CD4-positive, alpha-beta T cell treated with Interleukin-12 subunit alpha and Interleukin-12 subunit beta, for 1 hour (primary cell): Measurements from ENCODE around the gene GPC6.

Source experiments
- DNase-seq: peaks from one replicate; pipeline ENCODE4 v3.0.0-alpha.2; 2020

The GPC6 gene

GRCh38 chr13:93231867-93232266 is 5.3 kb downstream of the GPC6 start:
- DNase-seq, result no peak

DNA sequence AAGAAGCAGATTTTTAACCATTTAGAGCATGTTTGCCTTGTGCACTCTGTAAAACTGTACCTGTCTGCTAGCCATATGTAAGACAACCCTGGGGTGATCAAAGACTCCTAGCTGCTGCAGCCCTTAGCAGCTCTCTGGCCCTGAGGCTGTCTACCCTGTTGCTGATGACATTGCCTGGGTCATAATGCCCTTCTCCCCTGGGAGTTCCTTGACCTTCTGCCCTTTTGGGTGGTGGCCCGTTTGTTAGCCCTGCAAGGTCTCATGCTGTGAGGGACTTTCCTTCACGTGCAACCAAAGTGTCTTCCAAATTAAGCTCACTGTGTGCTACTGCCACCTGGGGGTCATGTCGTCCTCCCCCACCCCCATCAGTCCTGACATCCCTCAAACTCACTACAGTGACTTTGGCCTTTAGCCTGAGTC is 7.4 kb downstream of the GPC6 start:
- DNase-seq, result no peak

GRCh38 chr13:93234459-93234858 is 7.9 kb downstream of the GPC6 start:
- DNase-seq, result no peak

DNA sequence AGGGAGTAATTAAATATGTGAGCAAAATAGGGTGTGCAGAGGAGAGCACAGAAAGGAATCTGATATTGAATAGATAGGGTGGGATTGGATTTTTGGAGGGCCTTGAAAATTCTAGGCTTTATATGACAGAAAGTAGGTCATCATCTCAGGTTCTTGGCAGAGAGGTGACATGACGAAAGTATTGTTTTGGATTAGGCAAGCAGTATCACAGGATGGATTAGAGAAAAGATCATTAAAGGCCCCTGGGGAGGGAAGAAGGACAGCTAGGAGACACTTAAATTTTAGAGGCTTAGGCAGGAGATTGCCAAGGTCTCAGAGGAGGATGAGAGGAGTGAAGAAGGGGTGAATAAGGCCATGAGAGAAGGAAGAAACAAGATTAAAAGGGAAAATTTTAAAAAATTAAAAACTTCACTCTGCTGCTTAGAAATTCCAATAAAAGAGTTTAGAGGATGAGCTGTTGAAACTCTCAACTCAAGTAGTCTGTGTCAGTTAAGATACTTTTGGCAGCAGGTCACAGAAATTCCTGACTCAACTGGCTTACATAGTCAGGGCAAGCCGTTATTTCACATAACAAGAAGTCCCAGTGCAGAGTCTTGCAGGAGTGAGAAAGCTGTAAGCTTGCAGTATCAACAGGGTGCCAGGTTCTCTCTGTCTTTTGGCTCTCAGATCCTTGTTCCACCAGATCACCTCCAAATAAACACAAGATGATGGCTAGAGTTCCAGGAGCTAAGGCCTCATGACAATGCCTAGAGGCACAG is 8.8 kb downstream of the GPC6 start:
- DNase-seq, result no peak

DNA sequence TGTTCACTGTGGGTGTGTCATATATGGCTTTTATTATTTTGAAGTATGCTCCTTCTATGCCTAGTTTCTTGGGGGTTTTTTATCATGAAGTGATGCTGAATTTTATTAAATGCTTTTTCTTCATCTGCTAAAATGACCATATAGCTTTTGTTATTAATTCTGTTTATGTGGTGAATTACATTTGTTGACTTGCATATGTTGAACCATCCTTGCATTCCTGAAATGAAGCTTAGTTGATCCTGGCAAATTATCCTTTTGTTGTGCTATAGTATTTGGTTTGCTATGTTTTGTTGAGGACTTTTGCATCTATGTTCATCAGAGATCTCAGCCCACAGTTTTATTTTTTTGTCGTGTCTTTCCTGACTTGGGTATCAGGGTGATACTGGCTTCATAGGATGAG is 12.1 kb downstream of the GPC6 start:
- no peak for DNase-seq

GRCh38 chr13:93243375-93244063 is 16.9 kb downstream of the GPC6 start:
- DNase-seq, result no peak

DNA sequence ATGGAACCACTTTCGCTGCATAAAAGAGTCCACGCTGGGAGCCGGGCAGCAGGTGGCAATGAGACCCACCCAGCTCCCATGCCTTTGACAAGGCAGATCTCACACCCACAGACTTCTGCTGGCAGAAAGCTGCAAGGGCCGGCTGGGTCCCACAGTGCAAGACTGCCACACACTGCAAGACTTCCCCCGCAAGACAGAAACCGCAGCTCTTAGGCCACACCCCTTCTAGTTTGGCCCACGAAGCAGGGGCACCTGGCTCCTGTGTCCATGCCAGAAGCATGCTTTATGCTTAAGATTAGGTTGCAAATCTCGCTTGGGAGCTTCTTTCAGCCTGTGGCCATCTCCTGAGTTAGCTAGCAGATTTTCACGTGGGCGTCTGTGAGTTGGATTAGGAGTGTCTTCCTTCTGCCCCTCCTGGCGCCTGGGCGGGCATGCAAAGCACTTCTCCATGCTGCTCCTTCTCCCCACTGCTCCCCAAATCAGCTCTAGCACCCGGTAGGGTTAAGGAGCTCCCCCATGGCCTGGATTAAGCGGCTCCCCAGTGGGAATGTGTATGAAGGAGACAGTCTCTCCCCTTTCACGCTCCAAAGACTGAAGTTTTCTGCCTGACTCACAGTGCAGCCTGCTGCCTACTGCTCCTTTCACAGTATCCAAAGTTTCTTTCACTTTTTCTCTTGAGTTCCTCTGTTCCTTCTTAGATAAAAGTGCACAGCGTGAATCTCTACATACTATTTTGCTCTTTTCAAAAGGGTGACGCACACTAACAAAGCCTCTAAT is 17.7 kb downstream of the GPC6 start:
- no peak for DNase-seq

GRCh38 chr13:93244918-93245280 is 18.3 kb downstream of the GPC6 start:
- DNase-seq, result no peak

DNA sequence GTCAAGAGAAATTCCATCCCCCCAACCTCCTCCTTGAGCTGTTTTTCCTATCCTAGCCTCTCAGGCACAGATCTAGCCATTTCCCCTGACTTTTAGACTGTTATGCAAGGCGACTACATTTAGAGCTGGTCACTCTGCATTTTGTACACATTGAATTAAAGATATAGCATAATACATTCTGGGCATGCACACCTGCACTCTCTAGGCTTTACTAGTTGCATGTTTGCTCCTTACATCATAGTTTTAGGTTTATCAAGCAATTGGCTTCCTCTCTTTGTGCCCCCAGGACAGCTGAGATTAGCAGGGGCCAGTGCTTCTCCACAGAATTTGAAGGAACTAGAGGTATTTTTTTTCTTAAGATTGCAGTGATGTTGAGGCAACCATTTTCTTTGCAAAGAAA is 19.5 kb downstream of the GPC6 start:
- DNase-seq, result no peak

- no peak for DNase-seq
Observed at GRCh38 chr13:93248627-93249047, 22.0 kb downstream of the GPC6 start.

GRCh38 chr13:93249364-93250306 is 23.0 kb downstream of the GPC6 start:
- no peak for DNase-seq

GRCh38 chr13:93254775-93255174 is 28.2 kb downstream of the GPC6 start:
- DNase-seq, result no peak

DNA sequence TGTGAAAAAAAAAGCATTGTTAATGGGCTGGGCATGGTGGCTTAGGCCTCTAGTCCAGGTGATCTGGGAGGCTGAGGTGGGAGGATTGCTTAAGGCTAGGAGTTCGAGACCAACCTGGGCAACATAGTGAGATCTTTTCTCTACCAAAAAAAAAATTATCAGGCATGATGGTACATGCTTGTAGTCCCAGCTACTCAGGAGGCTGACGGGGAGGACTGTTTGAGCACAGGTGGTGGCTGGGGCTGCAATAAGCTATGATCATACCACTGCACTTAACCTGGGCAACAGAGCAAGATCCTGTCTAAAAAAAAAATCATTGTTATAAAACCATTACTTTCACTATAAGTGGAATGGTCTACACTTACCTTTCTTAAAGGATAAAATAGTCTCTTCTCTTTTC is 30.4 kb downstream of the GPC6 start:
- no peak for DNase-seq

DNA sequence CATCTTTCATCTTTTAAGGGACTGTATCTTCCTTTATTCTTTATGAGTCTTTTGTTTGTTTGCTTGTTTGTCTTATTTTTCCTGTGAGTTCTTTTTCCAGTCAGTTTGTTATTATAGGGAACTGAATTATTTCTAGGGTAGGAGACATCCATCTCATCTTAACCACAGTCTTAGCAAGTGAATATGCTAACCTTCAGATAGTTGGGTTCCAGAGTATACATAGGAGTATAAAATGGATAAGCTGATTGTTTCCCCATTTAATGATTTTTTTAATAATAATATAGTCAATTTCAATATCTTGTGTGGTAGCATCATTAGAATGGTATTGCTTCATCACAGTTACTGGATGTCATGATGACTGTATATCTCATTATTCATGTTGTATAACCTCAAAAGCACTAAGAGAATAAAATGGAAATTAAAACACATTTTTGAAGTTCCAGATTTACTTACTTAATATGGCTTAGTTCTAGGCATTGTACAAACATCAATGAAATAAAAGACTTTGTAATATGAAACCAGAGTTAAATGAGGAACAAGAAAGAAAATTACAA is 33.0 kb downstream of the GPC6 start:
- no peak for DNase-seq

- DNase-seq, result no peak
Observed at GRCh38 chr13:93260591-93260990, 34.0 kb downstream of the GPC6 start.

DNA sequence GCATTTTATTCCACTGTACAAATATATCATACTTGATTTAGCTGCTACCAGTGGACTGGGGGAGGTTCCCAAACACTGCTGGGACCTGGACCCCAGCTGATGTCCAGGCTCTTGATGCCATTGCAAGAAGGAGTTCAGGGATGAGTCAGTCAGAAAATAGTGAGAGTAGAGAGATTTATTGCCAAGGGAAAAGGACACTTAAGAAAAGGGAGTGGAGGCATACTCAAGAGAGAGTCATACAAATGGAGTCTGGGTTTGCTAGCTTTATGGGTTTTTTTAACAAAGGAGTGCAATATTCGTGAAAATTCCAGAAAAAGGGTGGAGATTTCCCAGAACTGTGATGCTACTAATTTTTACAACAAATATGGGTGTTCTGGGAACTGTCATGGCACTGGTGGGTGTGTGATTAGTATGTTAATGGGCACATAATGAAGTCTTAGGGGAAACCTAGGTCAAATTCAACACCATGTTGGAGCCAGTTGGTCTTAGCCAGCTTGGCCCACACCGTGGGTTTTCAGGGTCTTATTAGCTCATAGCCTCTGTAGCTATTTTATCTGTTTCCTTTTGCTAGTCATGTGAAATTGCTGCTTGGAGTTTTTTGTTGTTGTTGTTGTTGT is 36.2 kb downstream of the GPC6 start:
- DNase-seq, result no peak

DNA sequence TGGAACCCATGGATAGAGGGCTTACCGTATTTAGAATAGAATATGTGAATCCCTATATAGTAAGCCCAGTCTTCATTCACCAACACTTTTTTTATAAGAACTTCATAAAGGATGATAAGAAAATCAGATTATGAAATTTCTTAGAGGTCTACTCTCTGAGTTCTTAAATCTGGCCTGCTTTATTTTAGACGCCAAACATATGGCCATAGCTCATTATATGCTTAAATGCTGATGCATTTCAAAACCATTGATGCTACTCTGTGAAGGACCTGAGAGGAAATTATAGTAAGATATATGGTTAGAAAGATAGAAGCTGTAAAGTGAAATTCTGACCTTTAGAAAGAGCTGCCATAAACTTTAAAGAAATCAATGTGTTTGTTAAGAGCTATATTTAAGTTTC is 38.3 kb downstream of the GPC6 start:
- DNase-seq, result no peak

- DNase-seq, result no peak
Observed at GRCh38 chr13:93265800-93266199, 39.2 kb downstream of the GPC6 start.

- no peak for DNase-seq
Observed at GRCh38 chr13:93266681-93267080, 40.1 kb downstream of the GPC6 start.

DNA sequence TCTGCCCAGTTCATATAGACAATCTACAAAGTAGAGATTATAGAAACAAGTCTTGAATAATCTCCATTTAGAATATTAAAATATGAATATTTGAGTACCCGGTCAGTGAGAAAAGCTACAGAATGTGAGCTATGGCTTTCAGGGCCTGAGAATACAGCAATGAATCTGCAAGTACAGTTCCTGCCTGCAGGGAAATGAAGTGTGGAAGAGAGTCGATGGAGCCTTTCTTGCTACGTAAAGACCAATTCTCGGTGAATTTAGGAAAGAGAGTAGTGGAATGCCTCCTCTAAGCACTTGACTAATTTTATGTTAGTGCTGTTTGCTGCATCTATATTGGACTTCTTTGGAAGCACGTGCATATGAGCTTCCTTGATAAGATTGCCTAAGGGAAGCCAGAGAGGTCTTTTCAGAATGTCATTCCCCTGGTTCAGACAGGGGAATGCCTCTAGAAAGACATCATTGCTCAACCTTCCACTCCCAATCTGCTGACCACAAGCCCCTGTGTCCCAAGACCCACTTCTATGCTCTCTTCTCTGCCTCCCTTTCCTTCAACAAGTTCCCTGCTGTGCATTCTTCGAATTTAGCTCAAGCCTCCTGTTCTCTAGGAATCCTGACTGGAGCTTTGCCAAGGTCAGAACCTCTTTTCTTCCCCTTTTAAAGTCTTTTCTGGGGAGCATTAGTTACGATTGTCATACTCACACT is 41.9 kb downstream of the GPC6 start:
- DNase-seq, result no peak
